A549 (cell line): Measurements from ENCODE around the gene EDEM1. TPM values are rescaled to one million over a fixed set of nuclear protein-coding genes. Genes with fewer than 3 reads are reported as not detected.

Experiments used
- ATAC-seq, 2 experiments: fragments of 200-7000 bp in 1 of 2; fragments of >200 bp in 1 of 2; cut with Nextera tagmentation in 1 of 2; cut with Tn5 transposase in 1 of 2; 3 replicates each; pipeline versions ENCODE4 v1.8.0 to v1.9.1; 2018 to 2020; ENCODE audit warnings: mild to moderate bottlenecking in 1 of 2, moderate library complexity in 1 of 2
- CTCF ChIA-PET: fragments of 300-600 bp; sonication (Branson Sonifier 250); formaldehyde crosslinking; extraction: SDS; loops from one replicate; lab custom pipeline; 2021; ENCODE audit warnings: antibody characterized with exemption, inconsistent platforms; lab: Yijun Ruan, JAX
- POLR2A ChIA-PET: fragments of 350-600 bp; formaldehyde crosslinking; extraction: SDS; loops from one replicate; lab custom pipeline; 2021; ENCODE audit warnings: antibody characterized with exemption, inconsistent platforms; lab: Yijun Ruan, JAX
- DNase-seq, 2 experiments: peaks; one replicate each; pipeline versions ENCODE4 v3.0.0 to v3.0.0-alpha.2; 2011 to 2016; ENCODE audit warnings: low read depth in 1 of 2, low spot score in 1 of 2
- FAIRE-seq: peaks from 2 replicates; lab custom pipeline; 2011; peaks lifted over from hg19 to GRCh38; lab: Jason Lieb, UNC
- H3K27ac ChIP-seq, 2 experiments: fragments of >200 bp; sonication (Bioruptor Twin); formaldehyde crosslinking; 3 replicates each; pipeline ENCODE4 v1.5.1; 2016 to 2017
- H3K4me1 ChIP-seq: fragments of >200 bp; sonication (Bioruptor Twin); formaldehyde crosslinking; 3 replicates; pipeline ENCODE4 v1.6.1; 2016
- H3K4me2 ChIP-seq: fragments of >200 bp; sonication (Bioruptor Twin); formaldehyde crosslinking; 3 replicates; pipeline ENCODE4 v1.6.1; 2016
- H3K4me3 ChIP-seq: fragments of >200 bp; sonication (Bioruptor Twin); formaldehyde crosslinking; 3 replicates; pipeline ENCODE4 v1.5.1; 2016
- H3K9me3 ChIP-seq: fragments of >200 bp; sonication (Bioruptor Twin); formaldehyde crosslinking; 3 replicates; pipeline ENCODE4 v1.6.1; 2016
- BHLHE40 ChIP-seq: IDR thresholded peaks from 2 replicates; pipeline ENCODE4 v1.6.1; 2012; ENCODE audit warnings: low read depth, low read length, inconsistent platforms
- CBX2 ChIP-seq: fragments of 200-600 bp; sonication (generic); IDR thresholded peaks from 2 replicates; pipeline ENCODE4 v1.6.1; 2016; ENCODE audit warnings: low read depth, mild to moderate bottlenecking, borderline replicate concordance
- CEBPB ChIP-seq, 2 experiments: fragments of >200 bp in 1 of 2; sonication (Bioruptor Twin) in 1 of 2; formaldehyde crosslinking in 1 of 2; IDR thresholded peaks; 2 replicates each; pipeline ENCODE4 v1.6.1; 2012 to 2016
- CHD4 ChIP-seq: fragments of 200-600 bp; sonication (generic); IDR thresholded peaks from 2 replicates; pipeline ENCODE4 v1.6.1; 2016; ENCODE audit warnings: antibody characterized with exemption, mild to moderate bottlenecking, borderline replicate concordance
- EHF ChIP-seq: fragments of 250-450 bp; sonication (Bioruptor Pico); IDR thresholded peaks from 2 replicates; pipeline ENCODE4 v1.5.0; 2020; ENCODE audit warnings: mild to moderate bottlenecking
- EP300 ChIP-seq, 2 experiments: fragments of >200 bp; sonication (Bioruptor Twin); formaldehyde crosslinking; IDR thresholded peaks; 2 replicates in 1 of 2; 3 replicates in 1 of 2; pipeline ENCODE4 v1.6.1; 2016 to 2017
- FOSB ChIP-seq: fragments of 250-450 bp; sonication (Bioruptor Pico); IDR thresholded peaks from 2 replicates; pipeline ENCODE4 v1.5.0; 2020; ENCODE audit warnings: mild to moderate bottlenecking, moderate library complexity
- FOXS1 ChIP-seq: fragments of 250-450 bp; sonication (Bioruptor Pico); IDR thresholded peaks from 2 replicates; pipeline ENCODE4 v1.5.0; 2020; ENCODE audit warnings: mild to moderate bottlenecking, moderate library complexity
- GATA3 ChIP-seq: IDR thresholded peaks from 2 replicates; pipeline ENCODE4 v1.6.1; 2012; ENCODE audit warnings: borderline replicate concordance
- HEYL ChIP-seq: fragments of 250-450 bp; sonication (Bioruptor Pico); IDR thresholded peaks from 2 replicates; pipeline ENCODE4 v1.8.0; 2021; ENCODE audit warnings: mild to moderate bottlenecking, moderate library complexity
- HOXA7 ChIP-seq: fragments of 250-450 bp; sonication (Bioruptor Pico); IDR thresholded peaks from 2 replicates; pipeline ENCODE4 v1.5.0; 2020; ENCODE audit warnings: mild to moderate bottlenecking, moderate library complexity
- HOXB13 ChIP-seq: fragments of 250-450 bp; sonication (Bioruptor Pico); IDR thresholded peaks from 2 replicates; pipeline ENCODE4 v1.5.0; 2020; ENCODE audit warnings: low read depth, mild to moderate bottlenecking, moderate library complexity
- JUNB ChIP-seq: fragments of >200 bp; sonication (Bioruptor Twin); formaldehyde crosslinking; IDR thresholded peaks from 2 replicates; pipeline ENCODE4 v1.6.1; 2016
- KDM1A ChIP-seq: fragments of 200-600 bp; sonication (generic); IDR thresholded peaks from 2 replicates; pipeline ENCODE4 v1.6.1; 2016; ENCODE audit warnings: low read depth, mild to moderate bottlenecking
- KDM5A ChIP-seq: fragments of 200-600 bp; sonication (generic); IDR thresholded peaks from 2 replicates; pipeline ENCODE4 v1.6.1; 2016; ENCODE audit warnings: antibody characterized with exemption, mild to moderate bottlenecking
- MAFK ChIP-seq: fragments of 450-650 bp; IDR thresholded peaks from 2 replicates; pipeline ENCODE4 v1.6.1; 2014; ENCODE audit not compliant: partially characterized antibody
- PHF8 ChIP-seq: fragments of 200-600 bp; sonication (generic); IDR thresholded peaks from 2 replicates; pipeline ENCODE4 v1.6.1; 2016; ENCODE audit warnings: low read depth, mild to moderate bottlenecking, antibody characterized with exemption, moderate library complexity, borderline replicate concordance
- POLR2A ChIP-seq: IDR thresholded peaks from 2 replicates; pipeline ENCODE4 v1.6.1; 2012; ENCODE audit warnings: mild to moderate bottlenecking, low read length
- RAD21 ChIP-seq, 2 experiments: fragments of >200 bp in 1 of 2; sonication (Bioruptor Twin) in 1 of 2; formaldehyde crosslinking in 1 of 2; IDR thresholded peaks in 1 of 2; conservative IDR thresholded peaks in 1 of 2; 2 replicates in 1 of 2; 3 replicates in 1 of 2; pipeline ENCODE4 v1.6.1; 2012 to 2018; ENCODE audit warnings: inconsistent platforms in 1 of 2
- RARB ChIP-seq: fragments of 250-450 bp; sonication (Bioruptor Pico); IDR thresholded peaks from 2 replicates; pipeline ENCODE4 v1.8.0; 2021; ENCODE audit warnings: mild to moderate bottlenecking, moderate library complexity
- RCOR1 ChIP-seq: fragments of 150-350 bp; IDR thresholded peaks from 2 replicates; pipeline ENCODE4 v1.6.1; 2014; ENCODE audit warnings: antibody characterized with exemption, low read length, low read depth
- RFX5 ChIP-seq: fragments of 450-650 bp; IDR thresholded peaks from 2 replicates; pipeline ENCODE4 v1.7.1; 2014; ENCODE audit warnings: antibody characterized with exemption, mild to moderate bottlenecking, moderate library complexity
- RNF2 ChIP-seq: fragments of 200-600 bp; sonication (generic); IDR thresholded peaks from 2 replicates; pipeline ENCODE4 v1.6.1; 2016; ENCODE audit warnings: low read depth, mild to moderate bottlenecking, antibody characterized with exemption, moderate library complexity, borderline replicate concordance
- SMC3 ChIP-seq: fragments of >200 bp; sonication (Bioruptor Twin); formaldehyde crosslinking; IDR thresholded peaks from 3 replicates; pipeline ENCODE4 v1.6.1; 2018; ENCODE audit warnings: inconsistent platforms
- ZSCAN20 ChIP-seq: fragments of 250-450 bp; sonication (Bioruptor Pico); IDR thresholded peaks from 2 replicates; pipeline ENCODE4 v1.8.0; 2022; ENCODE audit warnings: mild to moderate bottlenecking, moderate library complexity
- WGBS: methylation state at CpG from one replicate; pipeline ENCODE4 v1.1.6; 2017; ENCODE audit errors: missing lambda C conversion rate; 5-methylcytosine and 5-hydroxymethylcytosine counted together
- polyA plus RNA-seq, 4 experiments: library from polyadenylated mRNA; depleted of rRNA in 3 of 4; stranded (reverse); fragments of >200 nt; fragmentation: RNase III in 1 of 4; extraction: RNeasy Plus Mini Kit Qiagen cat#74134 plus additional on column Dnase treatment in 1 of 4; gene quantifications; 2 replicates in 3 of 4; 3 replicates in 1 of 4; pipeline ENCODE4 v1.2.3, GENCODE V29; 2011 to 2017
- TF ChIP-seq, protein P1 (sequence below): IDR thresholded peaks from 2 replicates; pipeline ENCODE4 v1.6.1; 2012
- TF ChIP-seq, protein P2 (sequence below): IDR thresholded peaks from 2 replicates; pipeline ENCODE4 v1.6.1; 2012; ENCODE audit warnings: low read depth, borderline replicate concordance
- TF ChIP-seq, protein P3 (sequence below): fragments of 150-350 bp; IDR thresholded peaks from 2 replicates; pipeline ENCODE4 v1.6.1; 2014; ENCODE audit warnings: low read depth, mild to moderate bottlenecking, low read length
- TF ChIP-seq, protein P4 (sequence below): fragments of >200 bp; sonication (Bioruptor Twin); formaldehyde crosslinking; IDR thresholded peaks from 3 replicates; pipeline ENCODE4 v1.6.1; 2016
- TF ChIP-seq, protein P5 (sequence below): fragments of 200-600 bp; sonication (generic); IDR thresholded peaks from 2 replicates; pipeline ENCODE4 v1.6.1; 2016; ENCODE audit warnings: antibody characterized with exemption, mild to moderate bottlenecking, moderate library complexity

Gene EDEM1
- polyA plus RNA-seq, 2 of the 4 experiments (the other 2 are of a cell fraction), result 16.3 to 40.9 TPM

DNA sequence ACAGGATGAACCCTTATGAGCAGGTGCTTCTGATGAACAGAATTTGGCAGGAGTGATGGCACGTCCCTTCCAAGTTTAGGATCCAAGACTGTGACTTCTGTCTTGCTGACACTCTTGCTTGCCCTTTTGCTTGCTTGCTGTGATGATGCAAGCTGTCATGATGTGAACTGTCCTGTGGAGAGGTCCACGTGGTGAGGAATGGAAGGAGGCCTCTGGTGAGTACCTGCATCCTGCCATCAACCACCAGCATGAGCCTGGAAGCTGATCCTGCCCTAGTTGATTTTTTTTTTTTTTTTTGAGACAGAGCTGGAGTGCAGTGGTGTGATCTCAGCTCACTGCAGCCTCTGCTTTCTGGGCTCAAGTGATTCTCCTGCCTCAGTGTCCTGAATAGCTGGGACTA, 45.5 kb downstream of the EDEM1 start:
- CTCF ChIA-PET, result interaction anchor here (0.8 to 2.4 kb wide), 4 partner anchors 13 to 257 kb away, joined by 3 to 8 read pairs (median 4); no protein-coding TSS in a partner anchor
- ATAC-seq (no peak), DNase-seq (no peak), FAIRE-seq (no peak)
- POLR2A ChIA-PET, result no interaction called here
- WGBS, result 24% methylated on average over 2 of the region's 2 CpGs
- H3K27ac ChIP-seq, result no peak overlapping the region
- no peak overlapping the region for H3K4me3 ChIP-seq
- TF ChIP-seq EHF (CRISPR knock-in tag) (no peak), EP300 (IDR thresholded peaks at IDR 0.05) (no peak), KDM5A (no peak), KDM1A (no peak), ZSCAN20 (CRISPR knock-in tag) (no peak), BHLHE40 (no peak), RNF2 (no peak), RCOR1 (no peak), HEYL (no peak), CBX2 (no peak), MAFK (no peak), RFX5 (no peak), SMC3 (no peak), CEBPB (IDR thresholded peaks at IDR 0.05) (no peak)
- TF ChIP-seq, protein P1, sequence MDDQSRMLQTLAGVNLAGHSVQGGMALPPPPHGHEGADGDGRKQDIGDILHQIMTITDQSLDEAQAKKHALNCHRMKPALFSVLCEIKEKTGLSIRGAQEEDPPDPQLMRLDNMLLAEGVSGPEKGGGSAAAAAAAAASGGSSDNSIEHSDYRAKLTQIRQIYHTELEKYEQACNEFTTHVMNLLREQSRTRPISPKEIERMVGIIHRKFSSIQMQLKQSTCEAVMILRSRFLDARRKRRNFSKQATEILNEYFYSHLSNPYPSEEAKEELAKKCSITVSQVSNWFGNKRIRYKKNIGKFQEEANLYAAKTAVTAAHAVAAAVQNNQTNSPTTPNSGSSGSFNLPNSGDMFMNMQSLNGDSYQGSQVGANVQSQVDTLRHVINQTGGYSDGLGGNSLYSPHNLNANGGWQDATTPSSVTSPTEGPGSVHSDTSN, result no peak
- no peaks in the 10 kb centered on the region for H3K4me1 ChIP-seq
- no peaks in the 10 kb centered on the region for H3K9me3 ChIP-seq
- H3K4me2 ChIP-seq, result no peak overlapping the region

DNA sequence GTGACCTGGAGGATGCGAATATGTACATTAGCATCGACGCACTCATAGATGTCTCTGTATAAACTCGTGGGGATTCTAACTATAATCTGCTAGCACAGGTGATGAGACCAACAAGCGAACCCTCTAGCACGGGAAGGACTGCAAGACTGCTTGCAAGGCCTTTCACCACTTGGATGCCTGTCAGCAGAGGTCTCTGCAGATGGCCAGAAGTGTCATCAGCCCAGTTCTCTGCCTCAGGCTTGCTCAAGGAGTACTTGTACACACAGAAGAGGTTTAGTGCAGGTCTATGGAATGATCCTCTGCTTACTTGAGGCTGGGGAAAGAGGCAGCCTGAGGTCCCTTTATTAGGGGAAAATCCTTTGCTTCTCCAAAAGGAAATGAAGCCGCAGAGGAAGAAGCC, 48.1 kb downstream of the EDEM1 start:
- FAIRE-seq, result no peak
- no peak overlapping the region for H3K4me2 ChIP-seq
- no peak for DNase-seq
- H3K4me1 ChIP-seq, result no peaks in the 10 kb centered on the region
- H3K27ac ChIP-seq, result no peak overlapping the region
- ChIA-PET POLR2A (no interaction called here), CTCF (interaction anchor here (0.6 kb wide), 1 partner anchor 1567 kb away, joined by 3 read pairs; no protein-coding TSS in a partner anchor)
- 75% methylated on average over 7 of the region's 7 CpGs for WGBS
- no peak for ATAC-seq
- TF ChIP-seq FOSB (CRISPR knock-in tag) (no peak), JUNB (no peak), GATA3 (no peak), RARB (CRISPR knock-in tag) (no peak), FOXS1 (no peak), RAD21 (conservative IDR thresholded peaks at IDR 0.05 in 1 of 2, IDR thresholded peaks at IDR 0.05 in 1 of 2) (no peak), POLR2A (no peak), EHF (CRISPR knock-in tag) (no peak), RCOR1 (no peak), HOXB13 (CRISPR knock-in tag) (no peak), HOXA7 (CRISPR knock-in tag) (no peak), HEYL (no peak), CHD4 (no peak), PHF8 (no peak)
- TF ChIP-seq, protein P2, sequence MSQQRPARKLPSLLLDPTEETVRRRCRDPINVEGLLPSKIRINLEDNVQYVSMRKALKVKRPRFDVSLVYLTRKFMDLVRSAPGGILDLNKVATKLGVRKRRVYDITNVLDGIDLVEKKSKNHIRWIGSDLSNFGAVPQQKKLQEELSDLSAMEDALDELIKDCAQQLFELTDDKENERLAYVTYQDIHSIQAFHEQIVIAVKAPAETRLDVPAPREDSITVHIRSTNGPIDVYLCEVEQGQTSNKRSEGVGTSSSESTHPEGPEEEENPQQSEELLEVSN, result no peak
- TF ChIP-seq, protein P3, sequence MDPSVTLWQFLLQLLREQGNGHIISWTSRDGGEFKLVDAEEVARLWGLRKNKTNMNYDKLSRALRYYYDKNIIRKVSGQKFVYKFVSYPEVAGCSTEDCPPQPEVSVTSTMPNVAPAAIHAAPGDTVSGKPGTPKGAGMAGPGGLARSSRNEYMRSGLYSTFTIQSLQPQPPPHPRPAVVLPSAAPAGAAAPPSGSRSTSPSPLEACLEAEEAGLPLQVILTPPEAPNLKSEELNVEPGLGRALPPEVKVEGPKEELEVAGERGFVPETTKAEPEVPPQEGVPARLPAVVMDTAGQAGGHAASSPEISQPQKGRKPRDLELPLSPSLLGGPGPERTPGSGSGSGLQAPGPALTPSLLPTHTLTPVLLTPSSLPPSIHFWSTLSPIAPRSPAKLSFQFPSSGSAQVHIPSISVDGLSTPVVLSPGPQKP, result no peak
- TF ChIP-seq, protein P4, sequence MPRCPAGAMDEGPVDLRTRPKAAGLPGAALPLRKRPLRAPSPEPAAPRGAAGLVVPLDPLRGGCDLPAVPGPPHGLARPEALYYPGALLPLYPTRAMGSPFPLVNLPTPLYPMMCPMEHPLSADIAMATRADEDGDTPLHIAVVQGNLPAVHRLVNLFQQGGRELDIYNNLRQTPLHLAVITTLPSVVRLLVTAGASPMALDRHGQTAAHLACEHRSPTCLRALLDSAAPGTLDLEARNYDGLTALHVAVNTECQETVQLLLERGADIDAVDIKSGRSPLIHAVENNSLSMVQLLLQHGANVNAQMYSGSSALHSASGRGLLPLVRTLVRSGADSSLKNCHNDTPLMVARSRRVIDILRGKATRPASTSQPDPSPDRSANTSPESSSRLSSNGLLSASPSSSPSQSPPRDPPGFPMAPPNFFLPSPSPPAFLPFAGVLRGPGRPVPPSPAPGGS, result no peak
- TF ChIP-seq, protein P5, sequence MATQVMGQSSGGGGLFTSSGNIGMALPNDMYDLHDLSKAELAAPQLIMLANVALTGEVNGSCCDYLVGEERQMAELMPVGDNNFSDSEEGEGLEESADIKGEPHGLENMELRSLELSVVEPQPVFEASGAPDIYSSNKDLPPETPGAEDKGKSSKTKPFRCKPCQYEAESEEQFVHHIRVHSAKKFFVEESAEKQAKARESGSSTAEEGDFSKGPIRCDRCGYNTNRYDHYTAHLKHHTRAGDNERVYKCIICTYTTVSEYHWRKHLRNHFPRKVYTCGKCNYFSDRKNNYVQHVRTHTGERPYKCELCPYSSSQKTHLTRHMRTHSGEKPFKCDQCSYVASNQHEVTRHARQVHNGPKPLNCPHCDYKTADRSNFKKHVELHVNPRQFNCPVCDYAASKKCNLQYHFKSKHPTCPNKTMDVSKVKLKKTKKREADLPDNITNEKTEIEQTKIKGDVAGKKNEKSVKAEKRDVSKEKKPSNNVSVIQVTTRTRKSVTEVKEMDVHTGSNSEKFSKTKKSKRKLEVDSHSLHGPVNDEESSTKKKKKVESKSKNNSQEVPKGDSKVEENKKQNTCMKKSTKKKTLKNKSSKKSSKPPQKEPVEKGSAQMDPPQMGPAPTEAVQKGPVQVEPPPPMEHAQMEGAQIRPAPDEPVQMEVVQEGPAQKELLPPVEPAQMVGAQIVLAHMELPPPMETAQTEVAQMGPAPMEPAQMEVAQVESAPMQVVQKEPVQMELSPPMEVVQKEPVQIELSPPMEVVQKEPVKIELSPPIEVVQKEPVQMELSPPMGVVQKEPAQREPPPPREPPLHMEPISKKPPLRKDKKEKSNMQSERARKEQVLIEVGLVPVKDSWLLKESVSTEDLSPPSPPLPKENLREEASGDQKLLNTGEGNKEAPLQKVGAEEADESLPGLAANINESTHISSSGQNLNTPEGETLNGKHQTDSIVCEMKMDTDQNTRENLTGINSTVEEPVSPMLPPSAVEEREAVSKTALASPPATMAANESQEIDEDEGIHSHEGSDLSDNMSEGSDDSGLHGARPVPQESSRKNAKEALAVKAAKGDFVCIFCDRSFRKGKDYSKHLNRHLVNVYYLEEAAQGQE, result no peak
- H3K9me3 ChIP-seq, result no peaks in the 10 kb centered on the region
- H3K4me3 ChIP-seq, result no peak overlapping the region
